T-helper 1 cell treated with Interleukin-12 subunit alpha and Interleukin-12 subunit beta and Interleukin-4 antibody, amounts not matched to agents 30 ng/mL and 1 ng/mL, for 36 hours (primary cell): ENCODE results near the gene BCL2L14. TPM values are rescaled to one million over a fixed set of nuclear protein-coding genes. Genes with fewer than 3 reads are reported as not detected.

Experiments used
- total RNA-seq: library from RNA; stranded (reverse); gene quantifications from 2 replicates; pipeline ENCODE4 v1.2.3, GENCODE V29; 2022

Gene BCL2L14
- total RNA-seq, 1 donor from 2014 or later: 6.3 TPM

Other genes with a start within 250 kb of the BCL2L14 start
- 2.2 and 2.7 TPM in 2 replicates for gene LRP6, start 196.1 kb downstream of the BCL2L14 start, total RNA-seq